ENCODE measurements around the gene FRMD6. TPM values are rescaled to one million over a fixed set of nuclear protein-coding genes. Genes with fewer than 3 reads are reported as not detected.

FRMD6 gene
- 10 to 100 TPM; 17.8 to 36.8 (median 25.8) TPM for total RNA-seq

DNA sequence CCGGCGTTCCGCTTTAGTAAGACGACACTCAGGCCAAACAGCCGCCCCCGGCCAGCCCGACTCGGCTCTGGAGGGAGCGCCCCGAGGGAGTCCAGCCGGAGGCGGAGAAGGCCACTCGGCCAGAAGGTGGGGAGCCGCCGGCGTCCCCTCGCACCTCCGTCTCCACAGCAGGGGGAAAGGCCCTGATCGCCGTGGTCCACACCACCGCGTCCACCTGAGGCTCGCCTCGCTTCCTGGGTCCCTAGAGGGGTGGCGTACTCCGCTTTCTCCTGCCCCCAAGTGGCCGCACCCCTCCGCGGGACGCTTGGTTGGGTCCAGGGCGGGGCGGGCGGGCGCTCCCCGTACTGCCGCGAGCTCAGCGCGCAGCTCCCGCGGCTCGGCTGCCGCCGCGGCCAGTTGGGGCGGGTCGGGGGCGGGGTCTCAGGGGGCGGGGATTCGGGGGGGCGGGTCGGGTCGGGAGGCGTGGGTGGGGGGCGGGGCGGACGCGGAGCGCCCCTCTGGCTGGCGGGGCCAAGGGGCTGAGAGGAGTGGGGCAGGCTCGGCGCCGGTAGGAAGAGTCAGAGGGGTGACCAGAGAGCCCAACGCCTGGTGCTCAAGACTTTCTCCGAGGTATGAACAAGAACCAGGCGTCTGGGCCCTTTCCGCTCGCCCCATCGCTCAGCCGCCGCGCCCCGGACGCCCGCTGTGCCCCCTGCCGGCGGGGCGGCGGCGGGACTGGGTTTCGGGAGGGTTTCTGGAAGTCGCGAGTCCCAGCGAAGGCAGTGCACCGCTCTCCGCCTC is at the start of gene FRMD6:
Gene FRMD6 (plus strand): TSS at position 523 of the 780 bp plus-strand sequence. CDS start 37,927 bp downstream, outside the sequence.
- no peaks in the 10 kb centered on the region for H3K27me3 ChIP-seq
- 0% methylated on average over 2 of the region's 86 CpGs; no CpG with 5 or more reads in 1 of the 2 donors for WGBS, 2 donors
- TF ChIP-seq POLR2A (IDR thresholded peaks at IDR 0.05) = peak in 1 of 2 donors; percentile 69
- TF ChIP-seq, protein P1, sequence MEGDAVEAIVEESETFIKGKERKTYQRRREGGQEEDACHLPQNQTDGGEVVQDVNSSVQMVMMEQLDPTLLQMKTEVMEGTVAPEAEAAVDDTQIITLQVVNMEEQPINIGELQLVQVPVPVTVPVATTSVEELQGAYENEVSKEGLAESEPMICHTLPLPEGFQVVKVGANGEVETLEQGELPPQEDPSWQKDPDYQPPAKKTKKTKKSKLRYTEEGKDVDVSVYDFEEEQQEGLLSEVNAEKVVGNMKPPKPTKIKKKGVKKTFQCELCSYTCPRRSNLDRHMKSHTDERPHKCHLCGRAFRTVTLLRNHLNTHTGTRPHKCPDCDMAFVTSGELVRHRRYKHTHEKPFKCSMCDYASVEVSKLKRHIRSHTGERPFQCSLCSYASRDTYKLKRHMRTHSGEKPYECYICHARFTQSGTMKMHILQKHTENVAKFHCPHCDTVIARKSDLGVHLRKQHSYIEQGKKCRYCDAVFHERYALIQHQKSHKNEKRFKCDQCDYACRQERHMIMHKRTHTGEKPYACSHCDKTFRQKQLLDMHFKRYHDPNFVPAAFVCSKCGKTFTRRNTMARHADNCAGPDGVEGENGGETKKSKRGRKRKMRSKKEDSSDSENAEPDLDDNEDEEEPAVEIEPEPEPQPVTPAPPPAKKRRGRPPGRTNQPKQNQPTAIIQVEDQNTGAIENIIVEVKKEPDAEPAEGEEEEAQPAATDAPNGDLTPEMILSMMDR (IDR thresholded peaks at IDR 0.05) = peak; percentile 53 to 86 (median 74)
- peak; percentile 85 to 87 for DNase-seq
- H3K27ac ChIP-seq = peak within 1 kb of the TSS; percentile 88 to 97 (median 94)
- intact Hi-C loops (cut with DNase I) = loop anchor here (5.0 kb wide), 1 partner anchor 126 kb away; no protein-coding TSS in a partner anchor
- peak within 1 kb of the TSS; percentile 41 to 97 (median 72) for H3K4me3 ChIP-seq (replicated peaks in 1 of 3)
- H3K4me1 ChIP-seq = no peaks in the 10 kb centered on the region
- no peaks in the 10 kb centered on the region for H3K36me3 ChIP-seq
- H3K9me3 ChIP-seq = no peaks in the 10 kb centered on the region

DNA sequence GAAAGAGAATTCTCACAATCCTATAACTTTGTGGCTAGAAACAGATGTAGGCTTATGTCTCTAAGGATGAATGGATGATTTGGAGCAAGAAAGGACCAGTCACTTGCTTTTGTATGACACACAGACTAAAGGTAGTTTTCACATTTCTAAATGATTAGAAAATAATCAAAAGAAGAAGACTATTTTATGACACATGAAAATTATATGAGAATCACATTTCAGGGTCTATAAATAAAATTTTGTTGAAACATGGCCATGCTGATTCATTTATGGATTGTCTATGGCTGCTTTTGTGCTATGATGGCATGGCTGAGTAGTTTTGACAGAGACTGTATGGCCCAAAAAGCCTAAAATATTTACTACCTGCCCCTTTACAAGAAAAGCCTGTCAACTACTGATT is 49.4 kb upstream of the FRMD6 start:
- no peak overlapping the region for H3K27ac ChIP-seq
- no peak for DNase-seq
- H3K9me3 ChIP-seq = no peaks in the 10 kb centered on the region
- H3K36me3 ChIP-seq = no peaks in the 10 kb centered on the region
- H3K27me3 ChIP-seq = no peaks in the 10 kb centered on the region
- TF ChIP-seq, protein P1 (IDR thresholded peaks at IDR 0.05) = no peak
- no peak for TF ChIP-seq POLR2A (IDR thresholded peaks at IDR 0.05)
- H3K4me3 ChIP-seq (replicated peaks in 1 of 3) = no peak overlapping the region
- intact Hi-C loops (cut with DNase I) = no loop called here
- no peaks in the 10 kb centered on the region for H3K4me1 ChIP-seq

DNA sequence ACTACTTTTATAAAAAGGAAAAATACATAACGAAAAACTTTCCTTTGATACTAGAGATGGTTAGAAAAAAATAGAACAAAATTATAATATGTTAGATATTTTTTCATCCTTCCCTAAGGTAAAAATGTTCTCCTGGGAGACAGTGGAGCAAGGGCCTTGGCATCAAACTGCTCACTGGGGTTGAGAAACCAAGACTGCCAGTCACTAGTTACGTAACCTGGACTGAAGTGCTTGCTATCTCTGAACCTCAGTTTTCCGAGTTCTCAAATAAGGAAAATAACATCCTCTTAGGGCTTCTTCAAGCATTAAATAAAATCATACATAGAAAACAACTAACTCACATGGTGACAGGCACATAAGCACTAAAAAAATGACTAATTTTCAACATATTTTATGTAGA is 48.2 kb upstream of the FRMD6 start:
- 88% methylated on average over 3 of the region's 3 CpGs for WGBS, 2 donors
- intact Hi-C loops (cut with DNase I) = no loop called here
- no peak for DNase-seq
- H3K27ac ChIP-seq = no peak overlapping the region
- H3K36me3 ChIP-seq = no peaks in the 10 kb centered on the region
- H3K9me3 ChIP-seq = no peaks in the 10 kb centered on the region
- peaks cover 0 to 6% of the 10 kb centered on the region in 2 donors for H3K4me1 ChIP-seq
- TF ChIP-seq POLR2A (IDR thresholded peaks at IDR 0.05) = no peak
- TF ChIP-seq, protein P1 (IDR thresholded peaks at IDR 0.05) = no peak
- H3K27me3 ChIP-seq = no peaks in the 10 kb centered on the region
- no peak overlapping the region for H3K4me3 ChIP-seq (replicated peaks in 1 of 3)

DNA sequence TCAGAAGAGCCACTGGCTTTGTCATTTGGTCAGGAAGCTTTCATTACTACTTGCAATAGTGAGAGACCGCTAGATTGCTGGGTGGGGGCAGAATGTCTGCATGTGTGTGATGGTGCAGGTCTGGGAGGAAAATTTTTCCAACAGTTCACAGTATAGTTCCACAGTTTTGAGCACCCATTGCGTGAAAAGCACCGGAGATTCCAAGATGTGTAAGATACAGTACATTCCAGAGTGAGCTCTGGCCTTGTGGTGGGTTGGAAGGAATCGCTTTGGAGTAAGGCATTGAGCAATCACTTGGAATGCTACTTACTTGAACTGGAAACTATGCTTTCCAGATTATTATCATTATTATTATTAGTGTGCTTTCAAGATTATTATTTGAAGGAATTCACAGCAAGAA is 47.6 kb upstream of the FRMD6 start:
- DNase-seq = no peak
- Histone ChIP-seq H3K36me3 (no peaks in the 10 kb centered on the region), H3K9me3 (no peaks in the 10 kb centered on the region), H3K4me1 (peaks cover 0 to 6% of the 10 kb centered on the region in 2 donors), H3K27ac (no peak overlapping the region), H3K4me3 (replicated peaks in 1 of 3) (no peak overlapping the region), H3K27me3 (no peaks in the 10 kb centered on the region)
- intact Hi-C loops (cut with DNase I) = no loop called here
- 77% methylated on average over 4 of the region's 4 CpGs for WGBS, 2 donors
- TF ChIP-seq, protein P1 (IDR thresholded peaks at IDR 0.05) = no peak
- no peak for TF ChIP-seq POLR2A (IDR thresholded peaks at IDR 0.05)

DNA sequence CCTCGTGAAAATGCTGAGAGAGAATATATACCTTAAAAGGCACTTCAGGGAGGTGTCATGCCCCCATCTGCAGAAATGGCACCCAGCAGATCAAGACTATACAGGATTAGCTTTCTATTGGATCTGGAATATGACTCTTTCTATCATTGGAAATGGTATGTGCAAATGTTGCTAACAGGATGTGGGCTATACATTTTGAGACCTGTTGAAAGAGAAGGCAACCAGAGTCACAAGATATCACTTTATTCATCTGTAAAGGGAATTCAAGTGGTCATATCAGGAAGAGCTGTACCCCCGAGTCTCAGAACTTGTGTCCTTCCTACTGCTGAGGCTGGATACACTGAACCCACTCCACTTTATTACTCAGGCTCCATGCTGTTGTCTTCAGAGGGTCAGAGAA is 46.1 kb upstream of the FRMD6 start:
- intact Hi-C loops (cut with DNase I) = no loop called here
- H3K36me3 ChIP-seq = no peaks in the 10 kb centered on the region
- no peak for TF ChIP-seq POLR2A (IDR thresholded peaks at IDR 0.05)
- TF ChIP-seq, protein P1 (IDR thresholded peaks at IDR 0.05) = no peak
- no peak for DNase-seq
- H3K9me3 ChIP-seq = no peaks in the 10 kb centered on the region
- H3K4me3 ChIP-seq (replicated peaks in 1 of 3) = no peak overlapping the region
- 85 to 89% methylated on average over 2 of the region's 2 CpGs for WGBS, 2 donors
- H3K27me3 ChIP-seq = no peaks in the 10 kb centered on the region
- H3K27ac ChIP-seq = no peak overlapping the region
- peaks cover 0 to 6% of the 10 kb centered on the region in 2 donors for H3K4me1 ChIP-seq

Data from thyroid gland (tissue), 4 donors.